Activated gamma-delta T cell (primary cell): ENCODE results near the gene KLHL1.

Experiments used
- DNase-seq: peaks from one replicate; lab custom pipeline; 2025; lab: John Stamatoyannopoulos, UW
- total RNA-seq, 2 donors: gene quantifications; one replicate each; lab custom pipeline; 2026; lab: John Stamatoyannopoulos, UW

KLHL1 gene
- total RNA-seq: 0 reads per million in 2 donors

GRCh38 chr13:70108356-70109105, at the start of gene KLHL1:
Gene KLHL1, minus strand, starts transcription at chr13:70108452. Its CDS starts 753 bp downstream, at chr13:70107699.
- DNase-seq: no peak

GRCh38 chr13:70142658-70143057, 34.4 kb upstream of the KLHL1 start:
- peak; percentile 2 for DNase-seq

DNA sequence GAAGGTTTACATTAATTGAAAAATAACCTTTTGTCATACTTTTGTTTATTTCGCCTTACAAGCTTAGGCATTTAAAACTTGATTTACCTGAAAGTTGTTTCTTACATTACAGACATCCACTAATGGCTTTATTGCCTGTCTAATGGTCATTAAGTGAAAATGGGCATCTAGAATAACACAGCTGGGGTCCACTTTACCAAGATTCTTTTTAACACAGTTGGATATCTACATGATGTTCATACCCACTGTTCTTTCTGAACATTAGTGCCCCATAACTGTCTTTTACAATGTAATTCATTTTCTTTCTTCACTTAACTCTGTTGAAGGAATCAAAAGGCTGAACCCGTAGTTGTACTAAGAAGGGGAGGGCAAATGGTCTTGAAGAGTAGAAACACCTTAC, 19.8 kb upstream of the KLHL1 start:
- no peak for DNase-seq

DNA sequence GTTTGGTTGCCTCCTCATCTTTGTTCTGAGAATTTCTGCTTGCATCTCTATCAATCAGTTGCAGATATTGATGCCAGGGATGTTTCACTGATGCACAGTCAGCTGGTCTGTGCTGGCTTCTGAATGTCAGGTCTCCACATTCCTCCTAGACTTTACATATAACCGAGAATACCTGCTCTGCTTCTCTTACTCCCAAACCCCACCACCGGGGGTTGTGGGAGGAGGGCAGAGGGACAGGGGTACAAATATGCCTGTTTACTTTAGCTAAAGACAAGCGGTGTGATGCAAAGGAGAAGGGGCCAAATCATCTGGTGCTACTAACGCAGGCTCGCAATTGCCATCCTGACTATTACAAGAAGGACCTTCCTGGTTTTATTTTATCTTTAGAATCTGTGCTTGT, 17.4 kb upstream of the KLHL1 start:
- DNase-seq: no peak

- no peak for DNase-seq
These were observed 9.2 kb upstream of the KLHL1 start for GRCh38 chr13:70117338-70117905.

DNA sequence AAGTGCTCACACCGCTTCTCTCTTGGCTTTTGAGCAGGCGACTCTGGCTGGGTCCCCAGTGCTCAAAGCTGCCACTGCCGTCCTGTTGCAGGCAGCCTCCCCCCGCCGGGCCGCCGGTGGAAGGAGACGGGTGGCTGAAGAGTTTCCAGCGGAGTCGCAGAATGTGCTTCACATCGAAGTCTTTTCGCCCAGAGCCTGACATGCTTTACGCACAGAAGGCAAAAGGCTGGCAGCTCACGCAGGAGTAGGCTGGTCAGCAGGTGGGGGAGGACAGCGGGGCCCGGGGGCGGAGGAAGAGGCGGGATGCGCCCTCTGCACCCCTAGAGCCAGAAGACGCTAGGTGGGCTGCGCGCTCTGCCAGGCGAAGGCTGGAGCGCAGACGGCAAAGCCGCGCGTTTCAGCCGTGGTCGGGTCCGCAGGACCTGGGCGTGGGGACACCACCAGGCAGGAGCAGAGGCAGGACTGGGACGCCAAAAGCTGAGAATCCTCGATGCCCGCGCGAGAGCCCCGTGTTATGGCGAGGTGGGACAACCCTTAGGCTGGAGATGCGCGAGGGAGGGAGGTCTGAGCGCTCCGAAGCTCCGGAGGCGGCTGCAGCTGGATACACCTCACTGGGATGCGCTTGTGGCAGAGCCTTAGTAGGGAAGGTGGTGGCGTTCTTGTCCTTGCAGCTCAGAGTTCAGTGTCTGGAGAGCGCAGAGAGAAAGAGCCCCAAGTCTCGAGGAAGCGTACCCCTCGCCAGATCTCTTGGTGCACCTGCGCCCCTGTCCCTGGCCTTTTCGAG, 562 bp downstream of the KLHL1 start, which contains the start of gene ATXN8OS:
TSS of gene ATXN8OS (plus strand) at position 329 of the 784 bp plus-strand sequence.
- DNase-seq: peak; percentile 2

GRCh38 chr13:70107125-70107497, 1.1 kb downstream of the KLHL1 start:
- DNase-seq: no peak

- DNase-seq: no peak
These were observed 3.8 kb downstream of the KLHL1 start for GRCh38 chr13:70104481-70104880.

GRCh38 chr13:70098669-70099068, 9.6 kb downstream of the KLHL1 start:
- DNase-seq: no peak

- no peak for DNase-seq
These were observed 18.1 kb downstream of the KLHL1 start for GRCh38 chr13:70090036-70090723.

GRCh38 chr13:70088926-70089325, 19.3 kb downstream of the KLHL1 start:
- DNase-seq: no peak

GRCh38 chr13:70087247-70087646, 21.0 kb downstream of the KLHL1 start:
- no peak for DNase-seq

DNA sequence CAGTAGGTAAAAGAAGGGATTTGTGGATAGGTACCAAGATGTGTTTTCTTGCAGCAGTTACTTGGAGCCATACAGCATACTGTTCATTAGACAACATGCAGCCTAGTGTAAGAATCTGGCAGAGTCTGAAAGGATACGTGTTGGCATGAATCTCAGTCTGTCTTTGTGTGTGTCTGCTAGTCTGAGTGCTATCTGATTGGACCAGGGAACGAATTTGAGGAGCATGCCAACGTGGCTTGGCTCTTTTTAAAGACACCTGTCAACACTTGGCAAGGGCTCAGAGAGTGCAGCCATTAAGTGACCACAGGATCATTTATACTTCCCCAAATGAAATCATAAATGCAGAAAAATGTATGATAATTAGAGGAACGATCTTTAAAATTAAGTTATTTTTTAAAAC, 28.2 kb downstream of the KLHL1 start:
- no peak for DNase-seq

DNA sequence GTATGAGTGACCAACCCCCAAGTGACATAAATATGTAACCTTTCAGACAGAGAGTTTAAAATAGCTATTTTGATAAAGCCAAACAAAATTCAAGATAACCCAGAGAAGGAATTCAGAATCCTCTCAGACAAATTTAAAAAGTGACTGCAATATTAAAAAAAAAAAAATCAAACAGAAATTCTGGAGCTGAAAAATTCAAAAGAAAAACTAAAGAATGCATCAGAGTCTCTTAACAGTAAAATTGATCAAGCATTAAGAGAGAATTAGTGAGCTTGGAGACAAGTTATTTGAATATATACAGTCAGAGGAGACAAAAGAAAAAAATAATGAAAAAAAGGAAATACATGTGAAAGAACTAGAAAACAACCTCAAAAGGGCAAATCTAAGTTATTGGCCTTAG, 53.7 kb downstream of the KLHL1 start:
- no peak for DNase-seq

GRCh38 chr13:70051531-70051930, 56.7 kb downstream of the KLHL1 start:
- no peak for DNase-seq

- DNase-seq: no peak
These were observed 64.6 kb downstream of the KLHL1 start for GRCh38 chr13:70043685-70044084.

GRCh38 chr13:70042193-70042592, 66.1 kb downstream of the KLHL1 start:
- no peak for DNase-seq

DNA sequence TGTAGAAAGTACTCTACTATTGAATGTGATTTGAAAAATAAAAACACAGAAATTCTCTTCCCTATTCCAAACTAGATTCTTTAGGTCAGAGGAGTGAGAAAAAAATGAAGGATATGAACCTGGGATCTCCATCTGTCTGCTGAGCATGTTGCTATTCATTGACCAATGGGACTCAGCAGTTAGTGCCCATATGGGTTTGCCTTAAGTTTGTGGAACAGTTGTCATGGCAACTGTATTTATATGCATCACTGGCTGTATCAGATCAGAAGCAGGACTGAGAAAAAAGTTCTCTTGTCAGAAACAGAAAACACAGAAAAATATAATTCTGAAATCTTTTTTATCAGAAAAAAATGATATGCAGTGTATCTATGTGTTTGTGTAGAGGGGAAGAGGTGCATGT, 74.0 kb downstream of the KLHL1 start:
- DNase-seq: no peak

GRCh38 chr13:70027551-70027950, 80.7 kb downstream of the KLHL1 start:
- DNase-seq: no peak

GRCh38 chr13:70023516-70023915, 84.7 kb downstream of the KLHL1 start:
- no peak for DNase-seq

GRCh38 chr13:70022646-70023045, 85.6 kb downstream of the KLHL1 start:
- no peak for DNase-seq

DNA sequence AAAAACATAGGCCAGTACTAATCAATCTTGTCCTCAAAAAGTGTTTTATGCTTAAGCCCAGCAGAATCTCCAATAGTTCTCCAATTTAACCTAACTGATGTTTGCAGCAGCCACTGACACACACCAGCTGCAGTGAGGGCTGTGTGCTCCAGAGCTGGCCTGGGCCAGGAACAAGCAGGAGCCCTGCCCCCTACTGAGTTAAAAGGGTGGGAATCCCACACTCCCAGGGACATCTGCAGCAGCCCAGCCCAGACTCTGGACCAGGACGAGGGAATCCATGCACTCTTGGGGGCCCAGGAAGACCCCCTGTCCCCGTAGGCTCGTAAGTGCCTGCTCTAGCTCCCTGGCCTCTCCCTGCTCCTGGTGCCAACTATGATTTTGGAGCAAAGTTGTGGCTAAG, 92.1 kb downstream of the KLHL1 start:
- no peak for DNase-seq
